ENCODE measurements around the gene ARIH2. TPM values are rescaled to one million over a fixed set of nuclear protein-coding genes. Genes with fewer than 3 reads are reported as not detected.

The ARIH2 gene
- total and polyA plus RNA-seq, 2 of the 8 experiments (the other 6 are each of a cell fraction or from before 2014, with no cell fraction given): 72.9 to 136 TPM

DNA sequence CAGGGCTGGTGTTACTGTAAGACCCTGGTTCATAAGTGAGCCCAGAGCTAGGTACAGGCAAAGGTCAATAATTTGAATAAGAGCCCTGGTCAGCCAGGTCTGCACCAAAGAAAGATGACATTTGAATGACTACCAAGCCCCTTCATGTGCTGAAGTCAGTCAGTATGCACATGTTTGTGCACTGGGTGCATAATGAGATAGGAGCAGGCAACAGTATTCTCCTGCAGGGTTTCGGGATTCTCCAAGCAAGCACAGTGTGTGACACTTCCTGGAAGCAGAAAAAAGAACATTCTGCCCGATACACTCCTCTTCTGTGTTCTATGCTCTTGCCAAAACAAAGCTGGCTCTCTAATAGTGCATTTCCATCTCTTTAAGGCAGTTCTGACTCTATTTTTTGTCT, 116.0 kb downstream of the ARIH2 start (continued):
- TF ChIP-seq, protein P1, sequence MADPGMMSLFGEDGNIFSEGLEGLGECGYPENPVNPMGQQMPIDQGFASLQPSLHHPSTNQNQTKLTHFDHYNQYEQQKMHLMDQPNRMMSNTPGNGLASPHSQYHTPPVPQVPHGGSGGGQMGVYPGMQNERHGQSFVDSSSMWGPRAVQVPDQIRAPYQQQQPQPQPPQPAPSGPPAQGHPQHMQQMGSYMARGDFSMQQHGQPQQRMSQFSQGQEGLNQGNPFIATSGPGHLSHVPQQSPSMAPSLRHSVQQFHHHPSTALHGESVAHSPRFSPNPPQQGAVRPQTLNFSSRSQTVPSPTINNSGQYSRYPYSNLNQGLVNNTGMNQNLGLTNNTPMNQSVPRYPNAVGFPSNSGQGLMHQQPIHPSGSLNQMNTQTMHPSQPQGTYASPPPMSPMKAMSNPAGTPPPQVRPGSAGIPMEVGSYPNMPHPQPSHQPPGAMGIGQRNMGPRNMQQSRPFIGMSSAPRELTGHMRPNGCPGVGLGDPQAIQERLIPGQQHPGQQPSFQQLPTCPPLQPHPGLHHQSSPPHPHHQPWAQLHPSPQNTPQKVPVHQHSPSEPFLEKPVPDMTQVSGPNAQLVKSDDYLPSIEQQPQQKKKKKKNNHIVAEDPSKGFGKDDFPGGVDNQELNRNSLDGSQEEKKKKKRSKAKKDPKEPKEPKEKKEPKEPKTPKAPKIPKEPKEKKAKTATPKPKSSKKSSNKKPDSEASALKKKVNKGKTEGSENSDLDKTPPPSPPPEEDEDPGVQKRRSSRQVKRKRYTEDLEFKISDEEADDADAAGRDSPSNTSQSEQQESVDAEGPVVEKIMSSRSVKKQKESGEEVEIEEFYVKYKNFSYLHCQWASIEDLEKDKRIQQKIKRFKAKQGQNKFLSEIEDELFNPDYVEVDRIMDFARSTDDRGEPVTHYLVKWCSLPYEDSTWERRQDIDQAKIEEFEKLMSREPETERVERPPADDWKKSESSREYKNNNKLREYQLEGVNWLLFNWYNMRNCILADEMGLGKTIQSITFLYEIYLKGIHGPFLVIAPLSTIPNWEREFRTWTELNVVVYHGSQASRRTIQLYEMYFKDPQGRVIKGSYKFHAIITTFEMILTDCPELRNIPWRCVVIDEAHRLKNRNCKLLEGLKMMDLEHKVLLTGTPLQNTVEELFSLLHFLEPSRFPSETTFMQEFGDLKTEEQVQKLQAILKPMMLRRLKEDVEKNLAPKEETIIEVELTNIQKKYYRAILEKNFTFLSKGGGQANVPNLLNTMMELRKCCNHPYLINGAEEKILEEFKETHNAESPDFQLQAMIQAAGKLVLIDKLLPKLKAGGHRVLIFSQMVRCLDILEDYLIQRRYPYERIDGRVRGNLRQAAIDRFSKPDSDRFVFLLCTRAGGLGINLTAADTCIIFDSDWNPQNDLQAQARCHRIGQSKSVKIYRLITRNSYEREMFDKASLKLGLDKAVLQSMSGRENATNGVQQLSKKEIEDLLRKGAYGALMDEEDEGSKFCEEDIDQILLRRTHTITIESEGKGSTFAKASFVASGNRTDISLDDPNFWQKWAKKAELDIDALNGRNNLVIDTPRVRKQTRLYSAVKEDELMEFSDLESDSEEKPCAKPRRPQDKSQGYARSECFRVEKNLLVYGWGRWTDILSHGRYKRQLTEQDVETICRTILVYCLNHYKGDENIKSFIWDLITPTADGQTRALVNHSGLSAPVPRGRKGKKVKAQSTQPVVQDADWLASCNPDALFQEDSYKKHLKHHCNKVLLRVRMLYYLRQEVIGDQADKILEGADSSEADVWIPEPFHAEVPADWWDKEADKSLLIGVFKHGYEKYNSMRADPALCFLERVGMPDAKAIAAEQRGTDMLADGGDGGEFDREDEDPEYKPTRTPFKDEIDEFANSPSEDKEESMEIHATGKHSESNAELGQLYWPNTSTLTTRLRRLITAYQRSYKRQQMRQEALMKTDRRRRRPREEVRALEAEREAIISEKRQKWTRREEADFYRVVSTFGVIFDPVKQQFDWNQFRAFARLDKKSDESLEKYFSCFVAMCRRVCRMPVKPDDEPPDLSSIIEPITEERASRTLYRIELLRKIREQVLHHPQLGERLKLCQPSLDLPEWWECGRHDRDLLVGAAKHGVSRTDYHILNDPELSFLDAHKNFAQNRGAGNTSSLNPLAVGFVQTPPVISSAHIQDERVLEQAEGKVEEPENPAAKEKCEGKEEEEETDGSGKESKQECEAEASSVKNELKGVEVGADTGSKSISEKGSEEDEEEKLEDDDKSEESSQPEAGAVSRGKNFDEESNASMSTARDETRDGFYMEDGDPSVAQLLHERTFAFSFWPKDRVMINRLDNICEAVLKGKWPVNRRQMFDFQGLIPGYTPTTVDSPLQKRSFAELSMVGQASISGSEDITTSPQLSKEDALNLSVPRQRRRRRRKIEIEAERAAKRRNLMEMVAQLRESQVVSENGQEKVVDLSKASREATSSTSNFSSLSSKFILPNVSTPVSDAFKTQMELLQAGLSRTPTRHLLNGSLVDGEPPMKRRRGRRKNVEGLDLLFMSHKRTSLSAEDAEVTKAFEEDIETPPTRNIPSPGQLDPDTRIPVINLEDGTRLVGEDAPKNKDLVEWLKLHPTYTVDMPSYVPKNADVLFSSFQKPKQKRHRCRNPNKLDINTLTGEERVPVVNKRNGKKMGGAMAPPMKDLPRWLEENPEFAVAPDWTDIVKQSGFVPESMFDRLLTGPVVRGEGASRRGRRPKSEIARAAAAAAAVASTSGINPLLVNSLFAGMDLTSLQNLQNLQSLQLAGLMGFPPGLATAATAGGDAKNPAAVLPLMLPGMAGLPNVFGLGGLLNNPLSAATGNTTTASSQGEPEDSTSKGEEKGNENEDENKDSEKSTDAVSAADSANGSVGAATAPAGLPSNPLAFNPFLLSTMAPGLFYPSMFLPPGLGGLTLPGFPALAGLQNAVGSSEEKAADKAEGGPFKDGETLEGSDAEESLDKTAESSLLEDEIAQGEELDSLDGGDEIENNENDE (IDR thresholded peaks at IDR 0.05; ENCODE audit: insufficient replicate concordance, low read length): no peak
- TF ChIP-seq SP2 (IDR thresholded peaks at IDR 0.05; ENCODE audit: low read length) (no peak), BACH1 (IDR thresholded peaks at IDR 0.05; ENCODE audit: low read length) (no peak), JUND (IDR thresholded peaks at IDR 0.05; ENCODE audit: low read length) (no peak), POLR2A (IDR thresholded peaks at IDR 0.05; ENCODE audit: control extremely low read depth in 1 of 2, low read depth in 2 of 2, low read length in 2 of 2) (no peak), EZH2 (IDR thresholded peaks at IDR 0.05; ENCODE audit: low read depth, low read length, severe bottlenecking) (no peak), GTF2F1 (IDR thresholded peaks at IDR 0.05; ENCODE audit: borderline replicate concordance, low read depth, low read length) (no peak), CHD2 (IDR thresholded peaks at IDR 0.05; ENCODE audit: low read length) (no peak), CREB1 (IDR thresholded peaks at IDR 0.05) (no peak), BRCA1 (IDR thresholded peaks at IDR 0.05; ENCODE audit: low read depth, low read length) (no peak), RFX5 (IDR thresholded peaks at IDR 0.05; ENCODE audit: borderline replicate concordance, low read depth, low read length) (no peak), SP1 (IDR thresholded peaks at IDR 0.05; ENCODE audit: low read depth, low read length) (no peak)
- TF ChIP-seq, protein P2, sequence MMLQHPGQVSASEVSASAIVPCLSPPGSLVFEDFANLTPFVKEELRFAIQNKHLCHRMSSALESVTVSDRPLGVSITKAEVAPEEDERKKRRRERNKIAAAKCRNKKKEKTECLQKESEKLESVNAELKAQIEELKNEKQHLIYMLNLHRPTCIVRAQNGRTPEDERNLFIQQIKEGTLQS (IDR thresholded peaks at IDR 0.05; ENCODE audit: insufficient read depth, low read depth, low read length): no peak

Measured in H1 (cell line).